K562 (cell line): ENCODE measurements around the gene KRT14. TPM values are rescaled to one million over a fixed set of nuclear protein-coding genes. Genes with fewer than 3 reads are reported as not detected.

ENCODE experiments used
- ATAC-seq: fragments of 200-7000 bp; cut with Tn5 transposase; 3 replicates; pipeline ENCODE4 v1.9.1; 2020; ENCODE audit warnings: moderate library complexity
- BruUV-seq: library from RNA; stranded (reverse); fragments of 400-500 nt; replicated peaks from 2 replicates; lab custom pipeline; 2021; lab: Mats Ljungman, UMichigan
- CTCF ChIA-PET: fragments of 300-600 bp; formaldehyde crosslinking; extraction: SDS; loops from one replicate; lab custom pipeline; 2021; ENCODE audit warnings: low intra/inter-chr PET ratio; lab: Yijun Ruan, JAX
- POLR2A ChIA-PET: fragments of 300-600, 350-650 bp; sonication (Branson Sonifier 250); formaldehyde crosslinking; extraction: SDS; loops from one replicate; lab custom pipeline; 2021; ENCODE audit warnings: antibody characterized with exemption, inconsistent platforms; lab: Yijun Ruan, JAX
- DNase-seq, 4 experiments: peaks; one replicate each; pipeline versions ENCODE4 v3.0.0 to v3.0.0-alpha.2; 2011 to 2018; ENCODE audit warnings: low spot score in 3 of 4, mixed read lengths in 3 of 4; ENCODE audit errors: extremely low read depth in 1 of 4
- FAIRE-seq: peaks from 2 replicates; lab custom pipeline; 2011; peaks lifted over from hg19 to GRCh38; lab: Jason Lieb, UNC
- H2AFZ ChIP-seq: 2 replicates; pipeline ENCODE4 v1.6.0; 2011; ENCODE audit warnings: low read depth, low read length, control low read depth, inconsistent platforms
- H3K27ac ChIP-seq: fragments of 200-600 bp; 3 replicates; pipeline ENCODE4 v1.8.0; 2011; ENCODE audit warnings: low read depth, mild to moderate bottlenecking, control low read depth, inconsistent platforms, low read length, moderate library complexity, mixed read lengths; ENCODE audit errors: extremely low read depth
- H3K27me3 ChIP-seq, 2 experiments: fragments of 300-600 bp in 1 of 2; 2 replicates in 1 of 2; 3 replicates in 1 of 2; pipeline versions ENCODE4 v1.6.0 to v1.8.0; 2011; ENCODE audit warnings: inconsistent platforms in 2 of 2, low read length in 2 of 2, mild to moderate bottlenecking in 1 of 2, mixed read lengths in 1 of 2, moderate library complexity in 1 of 2; ENCODE audit not compliant: control insufficient read depth in 2 of 2, insufficient read depth in 2 of 2
- H3K36me3 ChIP-seq: fragments of 300-600 bp; 3 replicates; pipeline ENCODE4 v1.8.0; 2011; ENCODE audit warnings: mild to moderate bottlenecking, low read length, inconsistent platforms; ENCODE audit not compliant: control insufficient read depth, insufficient read depth
- H3K4me1 ChIP-seq, 2 experiments: fragments of 200-600 bp in 1 of 2; replicated peaks in 1 of 2; 2 replicates in 1 of 2; 3 replicates in 1 of 2; pipeline versions ENCODE4 v1.5.1 to v1.8.0; 2011; ENCODE audit warnings: inconsistent platforms in 2 of 2, low read length in 2 of 2, mild to moderate bottlenecking in 1 of 2, mixed read lengths in 1 of 2, moderate library complexity in 1 of 2; ENCODE audit not compliant: control insufficient read depth in 2 of 2, insufficient read depth in 2 of 2
- H3K4me2 ChIP-seq: 2 replicates; pipeline ENCODE4 v1.6.1; 2011; ENCODE audit warnings: low read length, control low read depth, inconsistent platforms, mixed read lengths; ENCODE audit not compliant: insufficient read depth
- H3K4me3 ChIP-seq: fragments of 200-600 bp; sonication (generic), shearing (Covaris generic); 2 replicates; pipeline ENCODE4 v1.5.1; 2016; ENCODE audit warnings: control low read depth, inconsistent platforms
- H3K79me2 ChIP-seq: fragments of 200-600 bp; 3 replicates; pipeline ENCODE4 v1.8.0; 2011; ENCODE audit warnings: low read length, inconsistent platforms; ENCODE audit not compliant: control insufficient read depth, insufficient read depth
- H3K9ac ChIP-seq, 2 experiments: 2 replicates each; pipeline versions ENCODE4 v1.6.0 to v1.6.1; 2011; ENCODE audit warnings: low read depth in 2 of 2, low read length in 2 of 2, control low read depth in 1 of 2, inconsistent platforms in 1 of 2, mild to moderate bottlenecking in 1 of 2, mixed read lengths in 1 of 2; ENCODE audit not compliant: insufficient read depth in 1 of 2
- H3K9me1 ChIP-seq: one replicate; pipeline ENCODE4 v1.6.0; 2011; ENCODE audit warnings: inconsistent platforms, mild to moderate bottlenecking, low read length, moderate library complexity; ENCODE audit not compliant: control insufficient read depth, insufficient read depth
- H3K9me3 ChIP-seq: replicated peaks from 2 replicates; pipeline ENCODE4 v1.5.1; 2011; ENCODE audit warnings: low read depth, low read length, inconsistent platforms; ENCODE audit not compliant: control insufficient read depth, insufficient read depth
- H4K20me1 ChIP-seq: replicated peaks from 2 replicates; pipeline ENCODE4 v1.6.1; 2011; ENCODE audit warnings: low read length, inconsistent platforms, mixed read lengths; ENCODE audit not compliant: control insufficient read depth, insufficient read depth
- CHD2 ChIP-seq: IDR thresholded peaks from 2 replicates; pipeline ENCODE4 v1.6.1; 2011; ENCODE audit warnings: low read depth, low read length
- MTF1 ChIP-seq: fragments of 250-450 bp; sonication (Bioruptor Pico); IDR thresholded peaks from 2 replicates; pipeline ENCODE4 v1.9.0; 2021; ENCODE audit warnings: moderate library complexity, mild to moderate bottlenecking, inconsistent platforms, borderline replicate concordance
- ZFP36 ChIP-seq: fragments of 150-350 bp; IDR thresholded peaks from 2 replicates; pipeline ENCODE4 v1.6.1; 2018; ENCODE audit warnings: low read length, low read depth; ENCODE audit not compliant: partially characterized antibody
- WGBS: fragments of 100-300 bp; shearing (Covaris generic); methylation state at CpG from one replicate; pipeline ENCODE4 v1.1.6; 2016; ENCODE audit warnings: low coverage, mixed read lengths; ENCODE audit not compliant: insufficient coverage; ENCODE audit errors: missing lambda C conversion rate; 5-methylcytosine and 5-hydroxymethylcytosine counted together
- in situ Hi-C: fragments of 300-500 bp; cut with MboI; formaldehyde crosslinking; loops from 4 replicates; pipeline ENCODE4 v1.15.0; 2018; ENCODE audit warnings: inconsistent platforms, mixed read lengths
- intact Hi-C: fragments of 100-400 bp; cut with micrococcal nuclease; formaldehyde crosslinking; loops from 2 replicates; pipeline ENCODE4 v1.14.2; 2022
- polyA plus RNA-seq, 8 experiments: library from polyadenylated mRNA; depleted of rRNA in 4 of 8; stranded (reverse) in 5 of 8; unstranded in 3 of 8; fragments of >200 nt; fragmentation: Nextera tagmentation in 2 of 8; fragmentation: Illumina TruSeq in 1 of 8; extraction: Ambion mirVana in 2 of 8; extraction: Trizol in 1 of 8; gene quantifications; 2 replicates each; pipeline versions ENCODE4 v1.2.1 to v1.2.3, GENCODE V29; 2011 to 2014; ENCODE audit warnings: inconsistent platforms in 1 of 8, missing spikeins in 1 of 8
- total RNA-seq, 7 experiments: library from RNA; depleted of rRNA in 6 of 7; stranded (reverse); fragments of >200 nt in 6 of 7; fragmentation: Illumina TruSeq in 2 of 7; extraction: Trizol in 2 of 7; gene quantifications; 2 replicates each; pipeline versions ENCODE4 v1.2.1 to v1.2.3, GENCODE V29; 2011 to 2021; ENCODE audit warnings: low replicate concordance in 1 of 7

KRT14 gene
- total and polyA plus RNA-seq, 9 of the 15 experiments (the other 6 are each of a cell fraction or from before 2014, with no cell fraction given), result 0.22 TPM; not detected in 8

DNA sequence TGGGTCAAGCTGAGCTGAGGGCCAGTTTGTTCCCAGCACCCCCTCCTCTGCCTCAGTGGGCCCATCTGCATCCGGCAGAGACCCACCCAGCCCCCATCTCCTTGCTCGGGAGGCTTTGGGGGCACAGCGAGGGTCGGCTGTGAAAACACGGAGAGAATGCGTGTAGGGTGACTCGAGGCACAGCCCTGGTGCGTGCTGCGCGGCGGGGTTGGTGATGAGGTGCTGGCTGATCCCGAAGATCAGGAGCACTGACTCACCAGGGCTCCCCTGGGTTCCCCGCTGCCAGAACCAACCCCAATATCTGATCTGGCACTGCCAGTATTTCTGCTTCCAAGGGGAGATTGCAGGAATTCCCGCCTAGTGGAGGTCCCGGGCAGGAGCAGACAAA is 45.2 kb upstream of the KRT14 start (continued):
- TF ChIP-seq CHD2, result no peak

DNA sequence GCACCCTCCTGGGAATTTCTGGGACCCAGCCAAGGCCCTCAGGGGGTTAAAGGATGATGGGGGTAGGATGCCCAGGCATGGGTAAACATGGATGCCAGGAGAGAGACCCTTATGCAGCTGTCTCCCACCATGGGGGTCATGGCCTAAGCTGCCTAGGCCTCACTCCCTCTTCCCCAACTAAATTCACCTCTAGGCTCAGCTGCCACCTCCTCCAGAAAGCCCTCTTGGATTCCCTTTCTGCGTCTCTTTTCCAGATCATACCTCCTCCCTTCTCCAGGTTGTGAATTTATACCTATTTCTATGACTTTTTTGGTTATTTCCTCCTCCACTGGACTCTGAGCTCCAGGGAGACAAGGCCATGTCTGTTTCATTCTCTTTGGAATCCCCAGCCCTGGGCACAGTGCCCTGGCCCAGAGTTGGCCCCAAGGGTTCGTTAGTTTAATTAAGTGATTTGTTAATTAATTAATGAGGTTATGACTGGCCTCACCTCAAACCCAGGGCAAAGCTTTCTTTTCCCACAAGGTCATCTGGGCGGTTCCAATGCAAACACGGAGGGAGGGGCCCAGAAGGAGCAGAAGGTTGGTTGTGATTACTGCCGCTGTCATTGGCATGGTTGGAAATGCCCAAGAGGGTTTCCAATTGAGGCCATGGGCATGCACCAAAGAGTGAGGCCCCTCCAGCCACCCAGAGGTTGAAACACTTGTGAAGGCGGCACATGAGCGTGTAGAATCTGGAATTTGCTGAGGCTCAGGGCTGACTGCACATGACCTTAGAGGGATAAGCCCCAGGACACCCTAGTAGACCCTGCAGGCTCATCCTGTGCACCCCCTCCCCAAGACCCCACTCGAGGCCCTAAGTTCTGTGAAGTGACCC is 44.6 kb upstream of the KRT14 start:
- peaks cover 0 to 19% of the 10 kb centered on the region in 2 experiments; a peak in 2 of 5 replicates for H3K27me3 ChIP-seq
- H3K9me1 ChIP-seq, result no peaks in the 10 kb centered on the region
- H3K27ac ChIP-seq, result no peak overlapping the region
- H3K4me1 ChIP-seq, result peaks cover 3 to 27% of the 10 kb centered on the region in 2 experiments; a peak in 3 of 5 replicates
- TF ChIP-seq MTF1, result no peak
- TF ChIP-seq ZFP36, result peak; percentile 87
- H3K9ac ChIP-seq, result no peak overlapping the region
- H3K79me2 ChIP-seq, result no peaks in the 10 kb centered on the region
- intact Hi-C loops (no loop called here), in situ Hi-C loops (no loop called here)
- CTCF ChIA-PET, result interaction anchor here (0.6 to 0.8 kb wide), 2 partner anchors 32 to 34 kb away, joined by 4 to 6 read pairs; no protein-coding TSS in a partner anchor
- no TSS peak for BruUV-seq
- no peak overlapping the region for H3K4me2 ChIP-seq
- POLR2A ChIA-PET, result no interaction called here
- H4K20me1 ChIP-seq, result peaks cover 5% of the 10 kb centered on the region; the same call in 1 of the 2 replicates
- WGBS, result 17% methylated on average over 8 of the region's 8 CpGs
- H2AFZ ChIP-seq, result no peak overlapping the region
- H3K4me3 ChIP-seq, result no peak overlapping the region
- ATAC-seq (no peak), FAIRE-seq (no peak), DNase-seq (no peak)
- H3K36me3 ChIP-seq, result no peaks in the 10 kb centered on the region
- H3K9me3 ChIP-seq, result no peaks in the 10 kb centered on the region
